GM12878 (cell line): ENCODE data around the gene KAT2B. TPM values are rescaled to one million over a fixed set of nuclear protein-coding genes. Genes with fewer than 3 reads are reported as not detected.

Experiments
- ATAC-seq: fragments of 200-7000 bp; cut with Tn5 transposase; 3 replicates; pipeline ENCODE4 v1.9.1; 2020; ENCODE audit warnings: mild to moderate bottlenecking, moderate library complexity
- BruUV-seq: library from RNA; stranded (reverse); fragments of 400-500 nt; replicated peaks from 2 replicates; lab custom pipeline; 2021; lab: Mats Ljungman, UMichigan
- CTCF ChIA-PET: fragments of 300-600 bp; sonication (Branson Sonifier 250); formaldehyde crosslinking; extraction: SDS; loops from one replicate; lab custom pipeline; 2021; ENCODE audit warnings: inconsistent platforms; lab: Yijun Ruan, JAX
- POLR2A ChIA-PET: fragments of 350-600 bp; formaldehyde crosslinking; extraction: SDS; loops from one replicate; lab custom pipeline; 2021; ENCODE audit warnings: inconsistent platforms; lab: Charles Lee
- RAD21 ChIA-PET: fragments of 300-600 bp; sonication (Branson Sonifier 250); formaldehyde crosslinking; loops from one replicate; lab custom pipeline; 2023; ENCODE audit warnings: antibody characterized with exemption; ENCODE audit not compliant: unreplicated experiment; lab: Charles Lee
- SMC1A ChIA-PET: fragments of 300-600 bp; sonication (Branson Sonifier 250); formaldehyde crosslinking; loops from one replicate; lab custom pipeline; 2023; ENCODE audit not compliant: unreplicated experiment, uncharacterized antibody; lab: Charles Lee
- DNase-seq: peaks from one replicate; pipeline ENCODE4 v3.0.0-alpha.2; 2011; ENCODE audit warnings: low read depth, low spot score
- FAIRE-seq: peaks from 3 replicates; lab custom pipeline; 2011; peaks lifted over from hg19 to GRCh38; lab: Jason Lieb, UNC
- H2AFZ ChIP-seq: 2 replicates; pipeline ENCODE4 v1.6.0; 2011; ENCODE audit warnings: low read depth, low read length, control low read depth; ENCODE audit not compliant: control insufficient read depth
- H3K27ac ChIP-seq: 2 replicates; pipeline ENCODE4 v1.5.1; 2011; ENCODE audit warnings: control low read depth; ENCODE audit not compliant: control insufficient read depth, insufficient read depth
- H3K27me3 ChIP-seq, 2 experiments: replicated peaks in 1 of 2; 2 replicates each; pipeline versions ENCODE4 v1.6.0 to v1.6.1; 2011; ENCODE audit warnings: low read length in 1 of 2; ENCODE audit not compliant: control insufficient read depth in 2 of 2, insufficient read depth in 2 of 2
- H3K36me3 ChIP-seq, 2 experiments: 2 replicates each; pipeline ENCODE4 v1.5.1; 2011; ENCODE audit warnings: low read length in 1 of 2; ENCODE audit not compliant: control insufficient read depth in 2 of 2, insufficient read depth in 2 of 2
- H3K4me1 ChIP-seq: 2 replicates; pipeline ENCODE4 v1.6.1; 2011; ENCODE audit warnings: mild to moderate bottlenecking, low read length, moderate library complexity, mixed read lengths; ENCODE audit not compliant: control insufficient read depth, insufficient read depth
- H3K4me2 ChIP-seq: 2 replicates; pipeline ENCODE4 v1.6.0; 2011; ENCODE audit warnings: control low read depth; ENCODE audit not compliant: control insufficient read depth, insufficient read depth
- H3K4me3 ChIP-seq: fragments of 200-600 bp; sonication (generic); 2 replicates; pipeline ENCODE4 v1.5.1; 2016
- H3K79me2 ChIP-seq: 2 replicates; pipeline ENCODE4 v1.6.0; 2011; ENCODE audit warnings: low read length; ENCODE audit not compliant: control insufficient read depth, insufficient read depth
- H3K9ac ChIP-seq: 2 replicates; pipeline ENCODE4 v1.8.0; 2011; ENCODE audit warnings: low read length, control low read depth, mixed read lengths; ENCODE audit not compliant: control insufficient read depth, insufficient read depth
- H3K9me3 ChIP-seq: replicated peaks from 3 replicates; pipeline ENCODE4 v1.5.1; 2011; ENCODE audit warnings: mild to moderate bottlenecking, low read length; ENCODE audit not compliant: control insufficient read depth, insufficient read depth
- H4K20me1 ChIP-seq: 2 replicates; pipeline ENCODE4 v1.6.0; 2011; ENCODE audit not compliant: control insufficient read depth, insufficient read depth
- CHD2 ChIP-seq: IDR thresholded peaks from 2 replicates; pipeline ENCODE4 v1.6.1; 2011; ENCODE audit warnings: low read depth, low read length, improper control_type of control experiment, borderline replicate concordance
- CHD4 ChIP-seq: fragments of 200-600 bp; sonication (generic); IDR thresholded peaks from 2 replicates; pipeline ENCODE4 v1.6.1; 2016; ENCODE audit warnings: mild to moderate bottlenecking
- ESRRA ChIP-seq: IDR thresholded peaks from 2 replicates; pipeline ENCODE4 v1.6.1; 2012; ENCODE audit warnings: mild to moderate bottlenecking, low read length, improper control_type of control experiment
- FOXK2 ChIP-seq: fragments of 450-650 bp; IDR thresholded peaks from 2 replicates; pipeline ENCODE4 v1.6.1; 2017; ENCODE audit warnings: mild to moderate bottlenecking, moderate library complexity
- GABPA ChIP-seq: IDR thresholded peaks from 2 replicates; pipeline ENCODE4 v1.6.1; 2014; ENCODE audit warnings: antibody characterized with exemption, low read depth, mild to moderate bottlenecking, inconsistent platforms
- MTA3 ChIP-seq: IDR thresholded peaks from 2 replicates; pipeline ENCODE4 v1.6.1; 2012; ENCODE audit warnings: low read length, inconsistent platforms, borderline replicate concordance
- MXI1 ChIP-seq: fragments of 150-350 bp; IDR thresholded peaks from 2 replicates; pipeline ENCODE4 v1.6.1; 2011; ENCODE audit warnings: low read depth, mild to moderate bottlenecking, inconsistent platforms, low read length, improper control_type of control experiment
- MYC ChIP-seq: IDR thresholded peaks from 2 replicates; pipeline ENCODE4 v1.6.1; 2011; ENCODE audit warnings: mild to moderate bottlenecking, low read length, moderate library complexity, inconsistent platforms; ENCODE audit not compliant: insufficient read depth, insufficient replicate concordance, insufficient read length, severe bottlenecking
- NFYB ChIP-seq: IDR thresholded peaks from 2 replicates; pipeline ENCODE4 v1.6.1; 2011; ENCODE audit warnings: low read depth, mild to moderate bottlenecking, low read length, improper control_type of control experiment, moderate library complexity; ENCODE audit not compliant: insufficient read depth
- PAX8 ChIP-seq: fragments of 450-650 bp; IDR thresholded peaks from 2 replicates; pipeline ENCODE4 v1.6.1; 2017; ENCODE audit warnings: mild to moderate bottlenecking, moderate library complexity
- RAD51 ChIP-seq: fragments of 450-650 bp; IDR thresholded peaks from 2 replicates; pipeline ENCODE4 v1.6.1; 2016; ENCODE audit warnings: moderate library complexity, mild to moderate bottlenecking, inconsistent platforms
- WGBS: methylation state at CpG from one replicate; pipeline ENCODE4 v1.1.6; 2016; ENCODE audit warnings: low lambda C conversion rate; ENCODE audit not compliant: insufficient replicate concordance, insufficient coverage; ENCODE audit errors: missing lambda C conversion rate; 5-methylcytosine and 5-hydroxymethylcytosine counted together
- in situ Hi-C: fragments of 300-500 bp; cut with MboI; formaldehyde crosslinking; loops from 9 replicates; pipeline ENCODE4 v1.14.3; 2018; ENCODE audit warnings: mixed read lengths
- intact Hi-C: fragments of 100-400 bp; cut with micrococcal nuclease; formaldehyde crosslinking; loops from one replicate; pipeline ENCODE4 v1.14.2; 2022; ENCODE audit not compliant: unreplicated experiment
- polyA plus RNA-seq, 11 experiments: library from polyadenylated mRNA; depleted of rRNA in 4 of 11; unstranded in 6 of 11; stranded (reverse) in 5 of 11; fragments of >200 nt; fragmentation: Nextera tagmentation in 4 of 11; fragmentation: Illumina TruSeq in 1 of 11; extraction: Ambion mirVana in 4 of 11; extraction: Trizol in 1 of 11; gene quantifications; 1 replicate in 1 of 11; 2 replicates in 10 of 11; pipeline versions ENCODE4 v1.2.1 to v1.2.3, GENCODE V29; 2011 to 2016; ENCODE audit warnings: inconsistent platforms in 2 of 11, missing spikeins in 2 of 11, low read depth in 1 of 11
- total RNA-seq, 4 experiments: library from RNA; depleted of rRNA in 3 of 4; stranded (reverse); fragments of >200 nt in 3 of 4; fragmentation: Illumina TruSeq in 1 of 4; extraction: Trizol in 1 of 4; gene quantifications; 2 replicates each; pipeline versions ENCODE4 v1.2.1 to v1.2.3, GENCODE V29; 2013 to 2021
- TF ChIP-seq, protein P1 (sequence below): fragments of 150-350 bp; IDR thresholded peaks from 2 replicates; pipeline ENCODE4 v1.6.1; 2014; ENCODE audit warnings: mild to moderate bottlenecking, low read depth, low read length
- TF ChIP-seq, protein P2 (sequence below): IDR thresholded peaks from 2 replicates; pipeline ENCODE4 v1.6.1; 2012; ENCODE audit warnings: improper control_type of control experiment, low read depth, low read length; ENCODE audit not compliant: insufficient replicate concordance

Gene KAT2B
- total and polyA plus RNA-seq, 10 of the 15 experiments (the other 5 are each of a cell fraction or from before 2014, with no cell fraction given), result 2.9 to 15.2 (median 10.2) TPM

DNA sequence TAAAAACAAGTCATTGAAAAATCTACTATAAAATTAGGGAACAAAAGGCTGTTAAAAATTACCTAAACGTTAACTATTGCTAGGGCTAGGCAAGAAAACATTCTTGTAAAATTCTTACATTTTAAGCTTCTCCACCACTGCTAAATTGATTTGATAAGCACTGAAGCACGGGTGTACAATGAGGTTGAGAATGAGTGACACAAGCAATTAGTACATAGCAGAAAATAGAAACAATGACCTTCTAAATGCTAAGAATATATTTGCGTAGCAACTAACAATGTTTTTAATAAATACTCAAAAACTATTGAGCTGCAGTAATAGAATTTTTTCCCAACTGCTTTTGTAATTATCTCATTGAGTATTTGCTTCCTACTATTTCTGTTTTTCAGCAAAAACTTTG, 141.0 kb downstream of the KAT2B start (continued):
- TF ChIP-seq PAX8, result no peak
- TF ChIP-seq, protein P1, sequence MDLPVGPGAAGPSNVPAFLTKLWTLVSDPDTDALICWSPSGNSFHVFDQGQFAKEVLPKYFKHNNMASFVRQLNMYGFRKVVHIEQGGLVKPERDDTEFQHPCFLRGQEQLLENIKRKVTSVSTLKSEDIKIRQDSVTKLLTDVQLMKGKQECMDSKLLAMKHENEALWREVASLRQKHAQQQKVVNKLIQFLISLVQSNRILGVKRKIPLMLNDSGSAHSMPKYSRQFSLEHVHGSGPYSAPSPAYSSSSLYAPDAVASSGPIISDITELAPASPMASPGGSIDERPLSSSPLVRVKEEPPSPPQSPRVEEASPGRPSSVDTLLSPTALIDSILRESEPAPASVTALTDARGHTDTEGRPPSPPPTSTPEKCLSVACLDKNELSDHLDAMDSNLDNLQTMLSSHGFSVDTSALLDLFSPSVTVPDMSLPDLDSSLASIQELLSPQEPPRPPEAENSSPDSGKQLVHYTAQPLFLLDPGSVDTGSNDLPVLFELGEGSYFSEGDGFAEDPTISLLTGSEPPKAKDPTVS, result no peak

DNA sequence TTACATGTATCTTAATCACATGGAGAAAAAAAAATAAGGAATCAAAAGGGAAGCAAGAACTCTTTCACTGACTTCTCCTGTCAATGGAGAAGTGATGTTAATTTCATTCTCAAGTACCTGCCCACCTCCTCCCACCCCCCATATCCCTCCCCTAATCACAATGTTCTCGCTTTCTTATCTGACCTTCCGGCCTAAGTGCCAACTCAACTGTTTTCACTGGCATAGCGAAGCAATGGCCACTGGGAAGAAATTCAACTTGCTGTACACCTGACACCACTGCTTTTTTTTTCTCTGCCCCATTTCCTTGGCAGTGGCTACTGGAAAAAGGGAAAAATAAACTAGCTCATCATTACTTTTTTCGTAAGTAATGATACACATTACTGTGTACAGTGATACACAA, 142.0 kb downstream of the KAT2B start:
- Histone ChIP-seq H3K36me3 (peaks cover 2 to 12% of the 10 kb centered on the region in 2 experiments; a peak in 3 of 4 replicates), H4K20me1 (no peaks in the 10 kb centered on the region), H3K4me3 (no peak overlapping the region), H2AFZ (no peak overlapping the region), H3K9ac (no peak overlapping the region), H3K4me2 (no peak overlapping the region), H3K9me3 (no peaks in the 10 kb centered on the region), H3K4me1 (no peaks in the 10 kb centered on the region), H3K79me2 (peaks cover 25% of the 10 kb centered on the region), H3K27ac (no peak overlapping the region), H3K27me3 (no peaks in the 10 kb centered on the region)
- no TSS peak for BruUV-seq
- FAIRE-seq (no peak), ATAC-seq (no peak), DNase-seq (no peak)
- 97% methylated on average over 4 of the region's 4 CpGs for WGBS
- ChIA-PET RAD21 (interaction anchor here (2.2 kb wide), 1 partner anchor 139 kb away, joined by 8 read pairs; no protein-coding TSS in a partner anchor), POLR2A (interaction anchor here (0.7 kb wide), 1 partner anchor 236 kb away, joined by 4 read pairs; no protein-coding TSS in a partner anchor), CTCF (no interaction called here), SMC1A (no interaction called here)
- in situ Hi-C loops, result loop anchor here (10.0 kb wide), 1 partner anchor 137 kb away; the partner anchor contains the start of gene KAT2B
- intact Hi-C loops, result loop anchor here (10.0 kb wide), 1 partner anchor 297 kb away; no protein-coding TSS in a partner anchor
- TF ChIP-seq FOXK2, result no peak
- no peak for TF ChIP-seq GABPA
- TF ChIP-seq RAD51, result no peak
- no peak for TF ChIP-seq CHD4
- no peak for TF ChIP-seq CHD2
- TF ChIP-seq, protein P2, sequence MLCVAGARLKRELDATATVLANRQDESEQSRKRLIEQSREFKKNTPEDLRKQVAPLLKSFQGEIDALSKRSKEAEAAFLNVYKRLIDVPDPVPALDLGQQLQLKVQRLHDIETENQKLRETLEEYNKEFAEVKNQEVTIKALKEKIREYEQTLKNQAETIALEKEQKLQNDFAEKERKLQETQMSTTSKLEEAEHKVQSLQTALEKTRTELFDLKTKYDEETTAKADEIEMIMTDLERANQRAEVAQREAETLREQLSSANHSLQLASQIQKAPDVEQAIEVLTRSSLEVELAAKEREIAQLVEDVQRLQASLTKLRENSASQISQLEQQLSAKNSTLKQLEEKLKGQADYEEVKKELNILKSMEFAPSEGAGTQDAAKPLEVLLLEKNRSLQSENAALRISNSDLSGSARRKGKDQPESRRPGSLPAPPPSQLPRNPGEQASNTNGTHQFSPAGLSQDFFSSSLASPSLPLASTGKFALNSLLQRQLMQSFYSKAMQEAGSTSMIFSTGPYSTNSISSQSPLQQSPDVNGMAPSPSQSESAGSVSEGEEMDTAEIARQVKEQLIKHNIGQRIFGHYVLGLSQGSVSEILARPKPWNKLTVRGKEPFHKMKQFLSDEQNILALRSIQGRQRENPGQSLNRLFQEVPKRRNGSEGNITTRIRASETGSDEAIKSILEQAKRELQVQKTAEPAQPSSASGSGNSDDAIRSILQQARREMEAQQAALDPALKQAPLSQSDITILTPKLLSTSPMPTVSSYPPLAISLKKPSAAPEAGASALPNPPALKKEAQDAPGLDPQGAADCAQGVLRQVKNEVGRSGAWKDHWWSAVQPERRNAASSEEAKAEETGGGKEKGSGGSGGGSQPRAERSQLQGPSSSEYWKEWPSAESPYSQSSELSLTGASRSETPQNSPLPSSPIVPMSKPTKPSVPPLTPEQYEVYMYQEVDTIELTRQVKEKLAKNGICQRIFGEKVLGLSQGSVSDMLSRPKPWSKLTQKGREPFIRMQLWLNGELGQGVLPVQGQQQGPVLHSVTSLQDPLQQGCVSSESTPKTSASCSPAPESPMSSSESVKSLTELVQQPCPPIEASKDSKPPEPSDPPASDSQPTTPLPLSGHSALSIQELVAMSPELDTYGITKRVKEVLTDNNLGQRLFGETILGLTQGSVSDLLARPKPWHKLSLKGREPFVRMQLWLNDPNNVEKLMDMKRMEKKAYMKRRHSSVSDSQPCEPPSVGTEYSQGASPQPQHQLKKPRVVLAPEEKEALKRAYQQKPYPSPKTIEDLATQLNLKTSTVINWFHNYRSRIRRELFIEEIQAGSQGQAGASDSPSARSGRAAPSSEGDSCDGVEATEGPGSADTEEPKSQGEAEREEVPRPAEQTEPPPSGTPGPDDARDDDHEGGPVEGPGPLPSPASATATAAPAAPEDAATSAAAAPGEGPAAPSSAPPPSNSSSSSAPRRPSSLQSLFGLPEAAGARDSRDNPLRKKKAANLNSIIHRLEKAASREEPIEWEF, result no peak
- no peak for TF ChIP-seq NFYB
- no peak for TF ChIP-seq MYC
- no peak for TF ChIP-seq MTA3
- TF ChIP-seq MXI1, result no peak
- no peak for TF ChIP-seq ESRRA
